D721Med (cell line): ENCODE results near the gene RASAL3.

ENCODE experiments used
- DNase-seq: peaks from one replicate; pipeline ENCODE4 v3.0.0; 2011; ENCODE audit warnings: low spot score; ENCODE audit not compliant: insufficient read length
- FAIRE-seq: peaks from 2 replicates; lab custom pipeline; 2011; peaks lifted over from hg19 to GRCh38; lab: Jason Lieb, UNC
- TF ChIP-seq, protein P1 (sequence below): IDR thresholded peaks from 2 replicates; pipeline ENCODE4 v1.5.1; 2012; ENCODE audit warnings: mild to moderate bottlenecking, control low read depth; ENCODE audit not compliant: insufficient read depth; ENCODE audit errors: missing control alignments

RASAL3 gene

DNA sequence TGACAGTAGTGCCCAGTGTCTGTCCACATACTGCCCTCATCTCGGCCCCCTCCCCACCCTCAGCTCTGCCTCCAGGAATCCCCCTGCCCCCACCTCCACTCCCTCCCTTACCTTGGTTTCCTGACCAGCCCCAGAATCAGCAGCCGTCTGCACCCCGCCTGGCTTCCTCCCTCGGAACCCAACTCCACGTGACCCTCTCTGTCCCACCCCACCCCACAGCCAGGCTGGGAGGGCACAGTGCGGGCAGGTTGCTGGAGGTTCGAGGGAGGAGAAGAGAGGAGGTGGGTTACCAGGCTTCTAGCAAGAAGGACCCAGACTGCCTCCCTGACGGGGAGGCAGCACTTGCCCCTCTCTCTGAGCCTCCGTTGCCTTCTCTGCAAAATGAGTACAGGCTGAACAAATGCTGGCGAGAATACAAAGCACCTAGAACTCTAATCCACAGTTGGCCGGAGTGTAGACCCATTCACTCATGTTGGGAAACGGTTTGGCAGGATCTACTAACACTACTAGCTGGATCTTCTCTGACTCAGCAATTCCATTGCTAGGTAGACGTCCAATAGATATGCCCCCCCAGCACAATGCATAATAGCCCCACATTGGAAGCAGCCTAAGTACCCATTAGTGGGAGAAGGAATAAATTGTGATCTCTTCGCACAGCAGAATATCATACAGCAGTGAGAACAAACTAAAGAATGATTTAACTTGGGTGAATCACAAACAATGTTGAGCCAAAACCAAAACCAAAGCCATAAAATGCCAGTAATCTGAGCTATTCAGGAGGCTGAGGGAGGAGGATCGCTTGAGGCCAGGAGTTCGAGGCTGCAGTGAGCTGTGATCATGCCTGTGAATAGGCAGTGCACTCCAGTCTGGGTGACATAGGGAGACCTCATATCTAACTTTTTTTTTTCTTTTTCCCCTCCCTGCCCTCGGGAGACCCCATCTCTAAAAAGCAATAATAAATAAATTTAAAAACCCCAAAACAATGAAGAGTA lies at the start of gene RASAL3:
RASAL3 (minus strand) TSS at position 151 of the 992 bp plus-strand sequence. CDS start 186 bp downstream, outside the sequence.
- DNase-seq (no peak), FAIRE-seq (no peak)
- TF ChIP-seq, protein P1, sequence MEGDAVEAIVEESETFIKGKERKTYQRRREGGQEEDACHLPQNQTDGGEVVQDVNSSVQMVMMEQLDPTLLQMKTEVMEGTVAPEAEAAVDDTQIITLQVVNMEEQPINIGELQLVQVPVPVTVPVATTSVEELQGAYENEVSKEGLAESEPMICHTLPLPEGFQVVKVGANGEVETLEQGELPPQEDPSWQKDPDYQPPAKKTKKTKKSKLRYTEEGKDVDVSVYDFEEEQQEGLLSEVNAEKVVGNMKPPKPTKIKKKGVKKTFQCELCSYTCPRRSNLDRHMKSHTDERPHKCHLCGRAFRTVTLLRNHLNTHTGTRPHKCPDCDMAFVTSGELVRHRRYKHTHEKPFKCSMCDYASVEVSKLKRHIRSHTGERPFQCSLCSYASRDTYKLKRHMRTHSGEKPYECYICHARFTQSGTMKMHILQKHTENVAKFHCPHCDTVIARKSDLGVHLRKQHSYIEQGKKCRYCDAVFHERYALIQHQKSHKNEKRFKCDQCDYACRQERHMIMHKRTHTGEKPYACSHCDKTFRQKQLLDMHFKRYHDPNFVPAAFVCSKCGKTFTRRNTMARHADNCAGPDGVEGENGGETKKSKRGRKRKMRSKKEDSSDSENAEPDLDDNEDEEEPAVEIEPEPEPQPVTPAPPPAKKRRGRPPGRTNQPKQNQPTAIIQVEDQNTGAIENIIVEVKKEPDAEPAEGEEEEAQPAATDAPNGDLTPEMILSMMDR: no peak

DNA sequence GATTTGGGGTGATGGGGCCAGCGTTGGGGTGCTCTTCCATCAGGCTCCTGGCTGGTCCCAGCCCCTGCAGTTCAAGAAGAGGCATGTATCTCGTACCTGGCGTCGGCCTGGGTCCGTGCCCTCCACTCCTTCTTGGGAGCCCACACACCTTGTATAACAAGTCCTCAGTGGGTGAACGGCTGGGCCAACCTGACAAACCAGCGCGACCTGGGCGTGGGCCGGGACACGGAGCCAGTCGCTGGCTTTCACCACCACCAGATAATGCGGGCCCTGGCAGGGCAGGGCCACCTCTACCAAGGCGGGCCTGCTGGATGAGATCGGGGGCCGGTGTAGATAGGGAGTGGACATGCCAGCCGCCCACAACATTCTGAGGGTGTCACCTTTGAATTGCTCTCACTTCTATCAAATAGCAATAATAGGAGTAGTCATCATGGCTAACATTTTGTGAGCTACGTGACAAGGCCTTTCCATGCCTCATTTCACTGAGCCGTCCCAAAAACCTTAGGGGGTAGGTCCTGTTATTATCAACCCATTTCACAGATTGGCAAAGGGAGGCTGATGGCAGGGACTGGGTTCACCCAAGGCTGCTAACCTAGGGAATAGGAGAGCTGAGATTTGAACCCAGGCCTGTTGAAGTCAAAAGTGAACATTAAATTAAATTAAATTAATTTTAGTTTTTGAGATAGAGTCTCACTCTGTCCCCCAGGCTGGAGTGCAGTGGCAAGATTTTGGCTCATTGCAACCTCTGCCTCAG lies 47.5 kb upstream of the RASAL3 start:
- FAIRE-seq (no peak), DNase-seq (no peak)
- TF ChIP-seq, protein P1: no peak

DNA sequence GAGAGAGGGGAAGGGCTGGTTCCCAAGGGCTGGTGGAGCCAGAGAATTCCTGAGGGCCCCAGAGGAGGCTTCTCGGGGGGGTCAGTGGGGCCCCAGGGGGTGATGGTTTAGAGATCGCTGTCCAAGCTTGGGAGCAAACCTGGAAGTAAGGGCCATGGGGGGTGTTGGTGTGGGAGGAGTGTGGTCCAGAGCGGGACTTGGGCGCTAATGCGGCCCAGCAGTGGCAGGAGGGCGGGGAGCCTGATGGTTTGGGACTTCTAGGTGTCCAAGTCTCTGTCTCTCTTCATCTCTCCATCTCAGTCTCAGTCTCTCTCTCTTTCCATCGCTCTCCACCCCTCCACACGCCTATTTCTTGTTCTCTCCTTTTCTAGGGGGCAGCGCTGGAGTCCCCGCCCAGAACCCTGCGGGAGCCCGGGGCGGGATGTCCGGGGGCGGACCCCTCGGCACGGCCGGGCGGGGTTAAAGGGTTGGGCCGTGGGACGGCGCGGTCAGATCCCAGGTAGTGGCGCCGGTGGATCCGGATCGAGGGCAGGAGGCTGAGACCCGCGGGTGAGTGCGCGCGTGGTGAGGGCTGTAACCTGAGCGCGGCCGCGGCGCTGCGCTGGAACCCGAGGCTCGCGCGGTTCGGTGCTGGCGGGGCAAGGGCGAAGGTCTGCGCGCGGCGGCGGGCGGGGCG lies 43.8 kb upstream of the RASAL3 start, which contains the start of gene CYP4F22:
CYP4F22 (plus strand) TSS at position 491 of the 676 bp plus-strand sequence. CDS start 16,812 bp downstream, outside the sequence.
- TF ChIP-seq, protein P1: no peak
- FAIRE-seq (no peak), DNase-seq (no peak)

DNA sequence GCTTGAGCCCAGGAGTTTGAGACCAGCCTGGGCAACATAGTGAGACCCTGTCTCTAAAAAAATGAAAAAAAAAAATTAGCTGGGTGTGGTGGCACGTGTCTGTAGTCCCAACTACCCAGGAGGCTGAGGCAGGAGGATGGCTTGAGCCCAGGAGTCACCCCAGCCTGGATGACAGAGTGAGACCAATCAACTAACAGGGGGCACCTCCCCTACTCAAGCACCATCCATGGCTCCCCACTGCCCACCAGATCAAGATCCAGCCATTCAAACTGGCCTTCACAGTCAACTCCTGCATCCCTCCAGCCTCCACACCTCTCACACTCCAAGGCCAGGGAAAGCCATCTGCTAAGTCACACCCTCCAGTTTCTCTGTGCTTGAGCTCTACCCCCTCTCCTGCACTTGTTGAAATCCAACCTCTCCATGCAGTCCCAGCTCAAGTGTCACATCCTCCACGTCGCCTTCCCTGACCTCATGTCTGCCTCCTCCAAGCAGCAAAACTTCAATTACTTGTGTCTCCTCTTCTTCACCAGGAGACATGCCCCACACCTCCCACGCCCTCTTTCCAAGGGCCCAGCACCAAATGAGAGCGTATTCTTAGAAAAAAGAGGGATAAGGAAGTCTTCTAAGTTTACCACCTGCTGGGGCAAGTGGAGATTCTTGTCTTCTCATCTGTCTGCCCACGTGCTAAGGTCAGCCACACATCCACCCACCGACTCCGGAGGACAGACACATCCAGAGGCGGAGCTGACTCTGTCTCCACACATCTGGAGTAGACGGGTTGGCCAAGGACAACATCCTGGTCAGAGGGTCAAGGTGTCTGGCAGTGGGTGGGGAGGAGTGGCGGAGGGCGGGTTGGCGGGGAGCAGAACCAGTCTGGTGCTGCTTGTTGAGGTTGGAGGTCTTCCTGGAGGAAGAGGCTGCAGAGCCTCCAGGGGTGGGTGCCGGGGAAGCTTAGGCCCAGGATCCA lies 43.0 kb upstream of the RASAL3 start:
- DNase-seq (no peak), FAIRE-seq (no peak)

DNA sequence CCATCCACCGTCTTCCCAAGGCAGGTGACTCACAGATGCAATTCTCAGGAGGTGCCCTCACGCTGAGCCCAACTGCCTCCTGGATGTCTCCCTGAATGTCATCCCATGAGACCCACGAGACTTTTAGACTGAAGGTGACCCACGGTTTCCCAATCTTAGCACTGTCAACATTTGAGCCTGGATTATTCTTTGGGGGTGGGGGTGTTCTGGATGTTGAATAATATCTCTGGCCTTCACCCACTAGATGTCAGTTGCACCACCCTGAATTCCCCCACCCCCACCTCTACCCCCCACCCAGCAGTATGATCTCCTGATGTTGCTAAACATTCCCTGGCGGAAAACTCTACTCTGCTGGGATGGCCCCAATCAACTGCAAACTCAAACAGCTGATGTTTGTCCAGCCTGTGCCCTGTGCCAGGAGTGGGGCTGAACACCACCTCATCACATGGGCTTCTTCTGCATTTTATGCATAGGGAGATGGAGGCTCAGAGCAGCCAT lies 41.8 kb upstream of the RASAL3 start:
- TF ChIP-seq, protein P1: no peak
- DNase-seq (no peak), FAIRE-seq (no peak)

More for the DNA sequence above, 43.0 kb upstream of the RASAL3 start:
- TF ChIP-seq, protein P1: no peak
